HFF-Myc (cell line): ENCODE data around the gene CDR2.
"Not testable (repeated sequence)": the region's sequence is repeated elsewhere in the genome, so short reads cannot be mapped to it uniquely, and the experiment has no call there.

Experiments used
- DNase-seq: peaks from one replicate; pipeline ENCODE4 v3.0.0-alpha.2; 2011; ENCODE audit warnings: low read depth; ENCODE audit errors: extremely low read depth
- H3K4me3 ChIP-seq: replicated peaks from 2 replicates; pipeline ENCODE4 v1.5.1; 2011; ENCODE audit warnings: low read depth, mild to moderate bottlenecking, control low read depth, low read length
- CTCF ChIP-seq: IDR thresholded peaks from 2 replicates; pipeline ENCODE4 v1.5.1; 2012; ENCODE audit warnings: mild to moderate bottlenecking, low read depth, low read length, control low read depth; ENCODE audit errors: missing control alignments

Gene CDR2

DNA sequence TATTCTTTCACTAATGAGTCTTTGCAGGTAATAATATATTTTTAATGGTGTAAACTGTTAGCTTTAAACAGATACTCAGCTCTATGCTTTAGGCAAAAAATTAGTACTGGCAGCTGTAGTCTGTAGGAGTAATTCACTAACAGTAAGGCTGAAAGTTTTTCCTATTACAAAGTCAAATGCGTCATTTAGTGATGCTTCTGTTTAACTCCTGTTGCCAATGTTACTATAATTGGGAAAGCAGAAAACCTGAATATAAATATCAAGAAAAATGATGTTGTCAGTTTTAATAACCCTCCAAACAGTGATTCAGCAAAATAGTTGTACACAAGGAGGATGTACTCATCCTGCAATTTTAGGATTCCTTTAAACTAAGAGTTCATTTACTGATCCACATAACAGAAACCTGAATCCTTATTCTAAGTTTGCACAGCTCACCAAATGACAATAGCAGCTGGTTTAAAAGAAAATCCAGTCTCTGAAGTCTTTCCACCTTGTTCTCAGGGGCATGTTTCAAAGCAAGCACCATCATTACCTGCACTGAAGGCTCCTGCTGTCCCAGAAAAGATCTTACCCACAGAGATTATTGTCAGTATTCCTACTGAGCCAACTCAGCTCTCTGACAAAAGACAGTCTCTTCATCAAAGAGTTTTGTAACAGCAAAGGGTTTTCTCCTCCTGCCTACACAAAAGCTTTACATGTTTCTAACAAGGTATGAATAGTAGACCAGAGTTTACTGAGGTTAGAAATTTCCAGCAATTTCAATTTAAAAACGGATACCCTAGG lies 4.2 kb downstream of the CDR2 start:
- no peak for DNase-seq
- no peak for TF ChIP-seq CTCF
- H3K4me3 ChIP-seq, result no peak overlapping the region

- TF ChIP-seq CTCF, result no peak
- no peak for DNase-seq
- H3K4me3 ChIP-seq, result no peak overlapping the region
Measured at GRCh38 chr16:22369221-22369811, 5.1 kb downstream of the CDR2 start.

DNA sequence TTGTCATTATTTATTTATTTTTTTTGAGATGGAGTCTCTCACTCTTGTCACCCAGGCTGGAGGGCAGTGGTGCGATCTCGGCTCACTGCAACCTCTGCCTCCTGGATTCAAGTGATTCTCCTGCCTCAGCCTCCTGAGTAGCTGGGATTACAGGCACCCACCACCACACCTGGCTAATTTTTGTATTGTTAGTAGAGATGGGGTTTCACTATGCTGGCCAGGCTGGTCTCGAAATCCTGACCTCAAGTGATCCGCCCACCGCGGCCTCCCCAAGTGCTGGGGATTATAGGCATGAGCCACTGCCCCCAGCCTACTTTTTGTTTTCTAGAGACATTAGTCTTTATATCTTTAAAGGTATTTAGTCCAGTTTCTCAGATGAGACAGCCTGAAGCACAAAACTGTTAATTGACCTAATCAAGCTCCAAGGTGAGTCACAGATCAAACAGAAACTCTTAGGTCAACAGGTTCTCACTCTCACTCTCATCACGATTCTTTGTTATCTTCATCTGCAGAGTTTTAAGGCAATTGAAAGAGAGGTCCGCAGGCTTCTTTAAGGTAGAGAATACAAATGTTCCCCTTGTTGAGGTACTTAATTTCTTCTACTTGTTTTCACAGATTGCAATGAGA lies 6.1 kb downstream of the CDR2 start:
- not testable (repeated sequence) for DNase-seq, H3K4me3 ChIP-seq

GRCh38 chr16:22366889-22367288 lies 7.5 kb downstream of the CDR2 start:
- TF ChIP-seq CTCF, result no peak
- DNase-seq, result no peak
- no peak overlapping the region for H3K4me3 ChIP-seq

GRCh38 chr16:22366371-22366770 lies 8.0 kb downstream of the CDR2 start:
- H3K4me3 ChIP-seq, result no peak overlapping the region
- no peak for TF ChIP-seq CTCF
- no peak for DNase-seq

GRCh38 chr16:22364241-22364640 lies 10.2 kb downstream of the CDR2 start:
- no peak for TF ChIP-seq CTCF
- no peak for DNase-seq
- H3K4me3 ChIP-seq, result no peak overlapping the region

GRCh38 chr16:22360963-22361659 lies 13.3 kb downstream of the CDR2 start:
- no peak for DNase-seq
- no peak for TF ChIP-seq CTCF
- H3K4me3 ChIP-seq, result no peak overlapping the region
